Smooth muscle cell (in vitro differentiated cells): Measurements from ENCODE around the gene TMEM132D. TPM values are rescaled to one million over a fixed set of nuclear protein-coding genes. Genes with fewer than 3 reads are reported as not detected.

Experiments
- DNase-seq: peaks from one replicate; lab custom pipeline; 2025; ENCODE audit not compliant: unreplicated experiment; lab: John Stamatoyannopoulos, UW
- H2AFZ ChIP-seq: fragments of 200-600 bp; sonication (generic); 2 replicates; pipeline ENCODE4 v1.6.0; 2016; ENCODE audit warnings: antibody characterized with exemption, low read depth, mild to moderate bottlenecking
- H3F3A ChIP-seq: fragments of 200-600 bp; sonication (generic); 2 replicates; pipeline ENCODE4 v1.6.0; 2017; ENCODE audit warnings: antibody characterized with exemption, low read depth
- H3K27ac ChIP-seq: fragments of 200-600 bp; sonication (generic); 2 replicates; pipeline ENCODE4 v1.5.1; 2016; ENCODE audit warnings: low read depth, mild to moderate bottlenecking
- H3K27me3 ChIP-seq: fragments of 200-600 bp; sonication (generic); 2 replicates; pipeline ENCODE4 v1.6.1; 2016; ENCODE audit warnings: low read depth, mild to moderate bottlenecking
- H3K36me3 ChIP-seq: fragments of 200-600 bp; sonication (generic); 2 replicates; pipeline ENCODE4 v1.5.1; 2016; ENCODE audit warnings: low read depth
- H3K4me1 ChIP-seq: fragments of 200-600 bp; sonication (generic); 2 replicates; pipeline ENCODE4 v1.5.1; 2016; ENCODE audit warnings: low read depth
- H3K4me2 ChIP-seq: fragments of 200-600 bp; sonication (generic); 2 replicates; pipeline ENCODE4 v1.6.0; 2016; ENCODE audit warnings: mild to moderate bottlenecking
- H3K4me3 ChIP-seq: fragments of 200-600 bp; sonication (generic); 2 replicates; pipeline ENCODE4 v1.5.1; 2016; ENCODE audit warnings: mild to moderate bottlenecking
- H3K79me2 ChIP-seq: fragments of 200-600 bp; sonication (generic); 2 replicates; pipeline ENCODE4 v1.6.0; 2016; ENCODE audit warnings: low read depth, mild to moderate bottlenecking
- H3K9ac ChIP-seq: fragments of 200-600 bp; sonication (generic); 2 replicates; pipeline ENCODE4 v1.6.0; 2016; ENCODE audit warnings: low read depth
- H3K9me3 ChIP-seq: fragments of 200-600 bp; sonication (generic); replicated peaks from 2 replicates; pipeline ENCODE4 v1.5.1; 2016; ENCODE audit warnings: low read depth
- H4K20me1 ChIP-seq: fragments of 200-600 bp; sonication (generic); 2 replicates; pipeline ENCODE4 v1.6.0; 2016; ENCODE audit warnings: low read depth
- CTCF ChIP-seq: fragments of 200-600 bp; sonication (generic); IDR thresholded peaks from 2 replicates; pipeline ENCODE4 v1.5.1; 2017; ENCODE audit warnings: borderline replicate concordance, mild to moderate bottlenecking, antibody characterized with exemption; ENCODE audit not compliant: insufficient read depth, poor library complexity, severe bottlenecking
- WGBS: methylation state at CpG from one replicate; pipeline ENCODE4 v1.1.7; 2016; ENCODE audit warnings: low lambda C conversion rate; 5-methylcytosine and 5-hydroxymethylcytosine counted together
- polyA plus RNA-seq: library from polyadenylated mRNA; unstranded; fragments of >200 nt; fragmentation: Nextera tagmentation; extraction: Ambion mirVana; gene quantifications from 2 replicates; pipeline ENCODE4 v1.2.1, GENCODE V29; 2016
- total RNA-seq: library from RNA; depleted of rRNA; stranded (reverse); fragments of >200 nt; gene quantifications from 2 replicates; pipeline ENCODE4 v1.2.3, GENCODE V29; 2014

Gene TMEM132D
- total and polyA plus RNA-seq, 2 experiments from 2014 or later = not detected

- DNase-seq = no peak
- no peak overlapping the region for H3K9ac ChIP-seq
- H3K79me2 ChIP-seq = no peaks in the 10 kb centered on the region
- H3K4me3 ChIP-seq = no peak overlapping the region
- no peaks in the 10 kb centered on the region for H4K20me1 ChIP-seq
- WGBS = 83% methylated on average over 4 of the region's 4 CpGs
- no peak for TF ChIP-seq CTCF
- no peaks in the 10 kb centered on the region for H3K4me1 ChIP-seq
- no peak overlapping the region for H3K27ac ChIP-seq
- no peaks in the 10 kb centered on the region for H3K9me3 ChIP-seq
- H3K27me3 ChIP-seq = no peaks in the 10 kb centered on the region
- H3F3A ChIP-seq = no peaks in the 10 kb centered on the region
- no peak overlapping the region for H2AFZ ChIP-seq
- no peaks in the 10 kb centered on the region for H3K36me3 ChIP-seq
- H3K4me2 ChIP-seq = no peak overlapping the region
These were observed 765.0 kb downstream of the TMEM132D start for GRCh38 chr12:129138776-129139175.

GRCh38 chr12:129136694-129137325, 767.0 kb downstream of the TMEM132D start:
- TF ChIP-seq CTCF = no peak
- Histone ChIP-seq H3K36me3 (no peaks in the 10 kb centered on the region), H3K4me1 (no peaks in the 10 kb centered on the region), H3K9ac (no peak overlapping the region), H3K9me3 (no peaks in the 10 kb centered on the region), H4K20me1 (no peaks in the 10 kb centered on the region), H3K27ac (no peak overlapping the region), H2AFZ (no peak overlapping the region), H3K79me2 (no peaks in the 10 kb centered on the region), H3K4me2 (no peak overlapping the region), H3K27me3 (no peaks in the 10 kb centered on the region), H3F3A (no peaks in the 10 kb centered on the region), H3K4me3 (no peak overlapping the region)
- 88% methylated on average over 3 of the region's 3 CpGs for WGBS
- DNase-seq = no peak

GRCh38 chr12:129127771-129128170, 776.1 kb downstream of the TMEM132D start:
- H3K27me3 ChIP-seq = no peaks in the 10 kb centered on the region
- H3K9ac ChIP-seq = no peak overlapping the region
- H3K4me3 ChIP-seq = no peak overlapping the region
- no peaks in the 10 kb centered on the region for H3K36me3 ChIP-seq
- H3K9me3 ChIP-seq = no peaks in the 10 kb centered on the region
- no peak for DNase-seq
- H3K79me2 ChIP-seq = no peaks in the 10 kb centered on the region
- no peaks in the 10 kb centered on the region for H4K20me1 ChIP-seq
- no peak overlapping the region for H3K4me2 ChIP-seq
- no peaks in the 10 kb centered on the region for H3F3A ChIP-seq
- H3K4me1 ChIP-seq = no peaks in the 10 kb centered on the region
- no peak overlapping the region for H2AFZ ChIP-seq
- no peak for TF ChIP-seq CTCF
- WGBS = 89% methylated on average over 12 of the region's 12 CpGs
- H3K27ac ChIP-seq = no peak overlapping the region

GRCh38 chr12:129127211-129127610, 776.6 kb downstream of the TMEM132D start:
- no peak overlapping the region for H3K4me2 ChIP-seq
- WGBS = 93% methylated on average over 9 of the region's 9 CpGs
- no peak for DNase-seq
- H3K9me3 ChIP-seq = no peaks in the 10 kb centered on the region
- no peaks in the 10 kb centered on the region for H3K27me3 ChIP-seq
- H3K27ac ChIP-seq = no peak overlapping the region
- no peaks in the 10 kb centered on the region for H3F3A ChIP-seq
- no peak overlapping the region for H3K9ac ChIP-seq
- no peak overlapping the region for H2AFZ ChIP-seq
- TF ChIP-seq CTCF = no peak
- H4K20me1 ChIP-seq = no peaks in the 10 kb centered on the region
- H3K79me2 ChIP-seq = no peaks in the 10 kb centered on the region
- no peak overlapping the region for H3K4me3 ChIP-seq
- no peaks in the 10 kb centered on the region for H3K36me3 ChIP-seq
- H3K4me1 ChIP-seq = no peaks in the 10 kb centered on the region
